Lower leg skin (tissue), 3 donors: ENCODE measurements around the gene B4GALT3.

Experiments used
- CTCF ChIP-seq, 3 donors: fragments of 450-650 bp; IDR thresholded peaks; one replicate each; pipeline ENCODE4 v1.5.1; 2016; ENCODE audit warnings: antibody characterized with exemption in 3 of 3, mild to moderate bottlenecking in 3 of 3, moderate library complexity in 2 of 3
- POLR2A ChIP-seq, 2 donors: fragments of 450-650 bp; IDR thresholded peaks; one replicate each; pipeline ENCODE4 v1.6.1; 2016 to 2017; ENCODE audit warnings: antibody characterized with exemption in 2 of 2, mild to moderate bottlenecking in 1 of 2, moderate library complexity in 1 of 2

- TF ChIP-seq CTCF (IDR thresholded peaks at IDR 0.05) (no peak), POLR2A (IDR thresholded peaks at IDR 0.05) (no peak)
These were observed 20.4 kb upstream of the B4GALT3 start for GRCh38 chr1:161197560-161198193.
